GM08714 (cell line): ENCODE results near the gene TRPM3.

Experiments used
- H3K4me3 ChIP-seq: fragments of 200-500 bp; sonication (Bioruptor generic); 2 replicates; pipeline ENCODE4 v1.5.1; 2014; ENCODE audit warnings: mild to moderate bottlenecking, low read length, inconsistent platforms
- ZNF274 ChIP-seq: IDR thresholded peaks from 2 replicates; pipeline ENCODE4 v1.6.1; 2012; ENCODE audit warnings: mild to moderate bottlenecking, low read depth, low read length

Gene TRPM3

DNA sequence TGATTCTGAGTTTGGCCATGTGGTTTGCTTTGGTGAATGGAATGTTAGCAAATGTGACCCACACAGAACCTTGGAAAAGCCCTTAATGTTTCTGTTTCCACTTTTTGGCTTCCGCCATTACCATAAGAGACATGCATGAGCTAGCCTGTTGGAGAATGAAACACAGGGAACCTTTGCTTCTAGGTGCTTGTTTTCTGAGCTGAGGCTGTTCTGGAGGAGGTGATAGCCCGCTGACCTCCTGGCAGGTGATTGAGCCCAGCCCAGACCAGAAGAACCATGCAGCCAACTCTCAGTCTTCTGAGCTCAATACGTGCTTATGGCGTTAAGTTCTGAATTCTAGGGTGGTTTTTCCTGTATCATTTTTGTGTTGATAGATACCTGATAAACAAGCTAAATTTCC, 558.4 kb downstream of the TRPM3 start:
- TF ChIP-seq ZNF274: no peak
- H3K4me3 ChIP-seq: no peak overlapping the region; the same call in 1 of the 2 replicates

DNA sequence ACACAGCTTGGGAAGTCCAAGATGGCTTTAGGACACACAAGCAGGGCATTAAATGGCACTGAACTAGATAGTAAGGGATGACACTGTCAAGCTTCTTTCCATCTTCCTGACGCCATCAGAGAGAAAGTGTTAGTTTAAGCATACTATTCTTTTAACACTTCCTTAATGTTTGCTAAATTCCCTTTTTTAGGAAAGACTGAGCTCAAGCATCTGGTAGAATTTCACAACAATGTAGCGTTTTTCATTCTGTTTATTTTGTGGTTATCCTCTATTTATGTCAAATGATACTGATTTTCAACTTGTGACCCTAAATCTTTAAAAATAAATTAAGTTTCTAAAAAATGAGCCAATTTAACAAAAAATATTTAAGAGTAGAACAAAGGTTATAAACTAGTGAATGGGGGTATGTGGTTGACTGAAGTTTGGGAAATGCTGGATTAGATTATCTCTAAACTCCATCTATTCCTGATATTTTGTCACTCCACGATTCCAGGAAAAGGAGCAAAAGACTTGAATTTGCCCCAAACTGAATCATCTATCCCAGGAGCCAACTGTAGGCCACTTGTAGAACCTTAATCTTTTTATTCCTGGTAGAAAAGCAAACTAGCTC, 559.5 kb downstream of the TRPM3 start:
- no peak overlapping the region for H3K4me3 ChIP-seq
- TF ChIP-seq ZNF274: no peak

- no peak overlapping the region for H3K4me3 ChIP-seq
- no peak for TF ChIP-seq ZNF274
These were observed 560.3 kb downstream of the TRPM3 start for GRCh38 chr9:70561111-70561510.

GRCh38 chr9:70559102-70559501, 562.3 kb downstream of the TRPM3 start:
- no peak overlapping the region for H3K4me3 ChIP-seq
- no peak for TF ChIP-seq ZNF274

- no peak for TF ChIP-seq ZNF274
- no peak overlapping the region for H3K4me3 ChIP-seq
These were observed 563.6 kb downstream of the TRPM3 start for GRCh38 chr9:70557661-70558369.

DNA sequence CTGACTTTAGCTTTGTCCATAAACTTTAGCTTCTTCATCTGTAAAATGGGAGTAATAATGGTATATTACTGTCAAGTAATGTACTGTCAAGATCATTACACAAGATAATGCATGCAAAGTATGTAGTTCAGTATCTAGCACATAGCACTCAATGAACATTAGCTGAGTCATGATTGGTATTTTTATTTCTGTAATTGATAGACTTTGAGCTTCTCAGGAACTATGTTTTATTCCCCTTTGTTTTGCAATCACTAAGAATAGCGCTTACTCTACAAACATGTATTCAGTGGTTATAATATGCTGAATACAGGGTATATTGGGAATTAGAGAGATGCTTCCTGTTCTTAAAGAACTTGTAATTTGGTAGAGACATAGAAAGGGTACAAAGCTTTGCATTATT, 564.6 kb downstream of the TRPM3 start:
- TF ChIP-seq ZNF274: no peak
- no peak overlapping the region for H3K4me3 ChIP-seq

- TF ChIP-seq ZNF274: no peak
- H3K4me3 ChIP-seq: no peak overlapping the region
These were observed 566.5 kb downstream of the TRPM3 start for GRCh38 chr9:70554881-70555280.

DNA sequence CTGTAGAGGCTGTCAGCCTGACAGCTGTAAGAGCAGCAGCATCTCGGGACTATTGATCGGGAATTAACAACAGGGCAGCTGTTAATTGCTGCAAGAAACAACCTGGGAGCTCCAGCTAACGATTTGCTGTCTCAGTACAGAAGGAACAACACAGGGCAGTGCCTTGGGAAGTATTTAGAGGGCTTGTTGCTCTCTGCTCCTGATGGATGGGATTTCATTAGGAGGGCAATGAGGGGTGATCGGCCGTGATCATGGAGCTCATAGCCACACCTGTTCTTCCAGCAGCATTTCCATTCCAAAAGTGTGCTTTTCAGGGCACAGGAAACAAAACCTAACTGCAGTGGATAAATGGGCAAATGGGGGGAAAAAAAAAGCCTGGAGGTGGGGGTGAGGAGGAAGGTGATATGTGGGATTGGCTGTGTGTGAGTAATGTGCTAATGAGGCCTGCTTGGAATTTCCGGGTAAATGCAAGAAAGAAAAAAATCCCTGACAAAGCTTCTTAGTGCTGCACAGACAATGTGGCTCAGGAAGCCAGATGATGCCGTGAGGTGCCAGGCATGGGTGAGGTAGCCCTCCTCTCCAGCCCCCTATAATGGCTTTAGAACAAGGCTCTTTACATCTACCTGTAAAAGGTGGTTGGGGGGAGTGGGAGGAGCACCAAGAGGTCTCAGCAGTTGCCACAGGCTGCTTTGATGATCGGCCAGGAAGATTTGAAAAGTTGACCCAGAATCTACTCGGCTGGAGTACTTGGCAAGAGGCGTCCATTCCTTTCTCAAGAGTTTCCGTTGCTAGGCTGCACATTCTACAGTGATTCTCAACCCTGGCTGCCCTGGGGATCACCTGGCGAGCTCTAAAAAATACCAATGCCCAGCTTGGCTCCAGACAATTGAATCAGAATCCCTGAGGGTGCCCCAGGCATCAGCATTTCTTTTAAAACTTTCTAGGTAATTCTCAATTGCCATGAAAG, 567.4 kb downstream of the TRPM3 start:
- H3K4me3 ChIP-seq: no peak overlapping the region
- no peak for TF ChIP-seq ZNF274

DNA sequence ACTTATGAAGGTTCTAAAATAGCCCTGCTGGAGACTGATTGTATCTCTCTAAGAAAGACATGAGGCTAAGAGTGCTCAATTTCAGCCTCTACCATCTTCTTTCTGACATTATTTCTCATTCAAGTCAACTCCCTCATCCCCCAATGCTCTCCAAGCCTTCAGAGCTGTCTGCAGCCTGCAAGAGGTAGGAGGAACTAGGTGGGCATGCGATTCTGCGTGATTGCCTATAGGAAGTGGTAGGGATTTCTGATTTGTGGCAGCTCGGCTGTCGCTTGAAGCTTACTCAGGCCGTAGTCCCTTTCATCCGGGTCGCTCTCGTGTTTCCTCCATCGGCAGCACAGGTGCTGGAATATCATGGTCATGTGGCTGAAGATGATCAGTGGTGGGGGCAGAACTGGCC, 568.9 kb downstream of the TRPM3 start:
- TF ChIP-seq ZNF274: no peak
- no peak overlapping the region for H3K4me3 ChIP-seq

DNA sequence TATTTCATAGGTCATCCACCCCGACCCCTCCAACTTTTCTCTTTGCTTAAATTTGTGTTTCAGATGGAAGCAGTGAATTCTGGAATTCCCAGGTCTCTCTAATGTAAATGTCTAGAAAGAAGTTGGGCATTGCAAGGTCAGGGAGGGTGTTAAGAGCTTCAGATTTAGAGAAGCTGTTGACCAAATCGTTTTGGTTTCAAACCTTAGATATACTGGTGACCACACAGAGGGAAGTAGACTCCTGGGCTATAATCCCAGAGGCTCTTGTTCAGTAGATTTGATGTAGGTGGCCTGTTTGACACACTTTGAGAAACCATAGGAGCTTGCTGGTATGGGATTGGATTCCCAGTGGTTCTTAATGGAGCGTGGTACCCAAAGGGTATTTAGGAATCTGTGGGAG, 569.6 kb downstream of the TRPM3 start:
- no peak overlapping the region for H3K4me3 ChIP-seq
- TF ChIP-seq ZNF274: no peak

- H3K4me3 ChIP-seq: no peak overlapping the region
These were observed 570.0 kb downstream of the TRPM3 start for GRCh38 chr9:70551396-70551795.

DNA sequence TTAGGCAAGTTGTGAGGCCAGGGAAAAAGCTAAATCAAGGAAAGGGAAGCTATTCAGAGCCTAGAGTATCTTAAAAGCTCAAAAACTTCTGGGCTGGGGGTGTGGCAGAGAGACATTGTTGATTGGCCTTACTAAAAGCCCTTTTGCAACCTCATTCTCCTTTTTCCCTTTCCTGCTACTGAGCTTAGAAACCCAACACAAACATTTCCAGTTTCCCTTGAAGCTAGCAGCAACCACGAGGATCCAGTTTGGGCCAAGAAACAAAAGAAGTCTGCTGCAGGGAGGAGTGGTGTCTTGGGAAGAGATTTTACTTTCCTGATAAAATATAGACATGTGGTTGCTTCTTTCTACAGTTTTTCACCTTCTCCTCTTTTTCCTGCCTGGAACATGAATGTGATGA, 571.5 kb downstream of the TRPM3 start:
- TF ChIP-seq ZNF274: no peak
- no peak overlapping the region for H3K4me3 ChIP-seq

More at GRCh38 chr9:70551396-70551795, 570.0 kb downstream of the TRPM3 start:
- no peak for TF ChIP-seq ZNF274

GRCh38 chr9:70542311-70542931, 579.0 kb downstream of the TRPM3 start:
- no peak for TF ChIP-seq ZNF274

DNA sequence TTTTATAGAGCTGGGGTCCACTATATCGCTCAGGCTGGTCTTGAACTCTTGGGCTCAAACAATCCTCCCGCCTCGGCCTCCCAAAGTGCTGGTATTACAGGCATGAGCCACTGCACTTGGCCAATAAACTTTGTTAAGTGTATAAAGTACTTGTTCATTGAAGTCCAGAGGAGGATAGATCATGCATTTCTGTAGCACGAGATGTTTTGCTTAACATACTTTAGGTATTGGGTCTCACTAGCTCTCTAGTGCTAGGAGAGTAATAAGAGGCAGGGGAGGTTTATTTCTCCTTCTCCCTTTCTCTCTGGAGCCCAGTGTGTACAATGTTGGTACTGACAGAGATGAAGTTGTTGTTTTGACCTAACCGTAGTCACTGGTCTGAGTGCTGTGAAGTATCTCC, 581.4 kb downstream of the TRPM3 start:
- no peak for TF ChIP-seq ZNF274
- H3K4me3 ChIP-seq: no peak overlapping the region

More at GRCh38 chr9:70542311-70542931, 579.0 kb downstream of the TRPM3 start:
- no peak overlapping the region for H3K4me3 ChIP-seq
